Stimulated activated naive CD4-positive, alpha-beta T cell treated with Interleukin-2 at 50 U/mL for 16 hours (primary cell): Measurements from ENCODE around the gene FAM236A.
"Not testable (repeated sequence)": the region's sequence is repeated elsewhere in the genome, so short reads cannot be mapped to it uniquely, and the experiment has no call there.

Experiments used
- DNase-seq: peaks from one replicate; lab custom pipeline; 2025; lab: John Stamatoyannopoulos, UW

The FAM236A gene

GRCh38 chrX:72937906-72938305 lies at the start of gene FAM236A:
Gene FAM236A (plus strand): TSS chrX:72938206. CDS start chrX:72938263, 57 bp downstream.
- DNase-seq: not testable (repeated sequence)

GRCh38 chrX:72889740-72890139 lies 48.3 kb upstream of the FAM236A start:
- not testable (repeated sequence) for DNase-seq

DNA sequence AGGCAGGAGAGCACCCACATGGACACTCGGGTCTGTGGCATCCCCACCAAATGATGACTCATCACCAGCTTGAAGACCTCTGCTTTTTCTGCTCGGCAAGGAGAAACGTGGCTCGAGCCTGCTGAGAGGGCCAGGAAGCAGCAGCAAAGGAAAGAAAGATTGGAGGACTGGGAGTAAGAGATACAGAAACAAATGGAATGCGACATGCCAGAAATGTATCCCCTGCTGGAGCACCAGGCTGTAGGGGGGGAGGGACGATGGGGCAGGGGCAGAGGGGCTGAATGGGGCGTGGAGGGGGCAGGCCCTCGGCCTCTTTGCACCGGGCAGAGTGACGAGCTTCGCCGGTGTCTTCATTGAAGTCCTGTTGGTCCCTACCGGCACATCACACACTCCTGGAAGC lies 25.7 kb upstream of the FAM236A start, which contains the start of gene FAM236C:
Gene FAM236C, plus strand, starts transcription at position 301 of the 400 bp plus-strand sequence. CDS start 100 bp downstream, outside the sequence.
- not testable (repeated sequence) for DNase-seq

DNA sequence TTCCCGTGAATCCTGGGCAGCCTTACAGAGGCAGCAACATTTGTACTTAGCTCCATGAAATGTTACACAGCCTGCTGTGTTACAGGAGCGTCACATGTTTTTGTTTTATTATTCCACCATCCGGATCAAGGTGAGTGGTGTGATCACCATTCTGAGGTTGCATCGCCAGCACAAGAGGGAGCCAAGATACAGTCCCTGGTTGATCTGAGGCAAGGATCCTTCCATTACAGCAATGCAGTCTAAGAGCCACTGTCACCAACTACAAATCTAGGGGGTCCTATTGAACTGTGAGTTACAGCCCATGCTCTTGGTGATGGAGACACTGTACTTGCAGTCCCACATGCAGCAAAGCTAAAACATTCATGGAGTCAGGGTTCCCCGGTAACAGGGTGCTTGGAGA lies 21.9 kb upstream of the FAM236A start:
- not testable (repeated sequence) for DNase-seq

GRCh38 chrX:72932283-72932682 lies 5.7 kb upstream of the FAM236A start:
- not testable (repeated sequence) for DNase-seq

DNA sequence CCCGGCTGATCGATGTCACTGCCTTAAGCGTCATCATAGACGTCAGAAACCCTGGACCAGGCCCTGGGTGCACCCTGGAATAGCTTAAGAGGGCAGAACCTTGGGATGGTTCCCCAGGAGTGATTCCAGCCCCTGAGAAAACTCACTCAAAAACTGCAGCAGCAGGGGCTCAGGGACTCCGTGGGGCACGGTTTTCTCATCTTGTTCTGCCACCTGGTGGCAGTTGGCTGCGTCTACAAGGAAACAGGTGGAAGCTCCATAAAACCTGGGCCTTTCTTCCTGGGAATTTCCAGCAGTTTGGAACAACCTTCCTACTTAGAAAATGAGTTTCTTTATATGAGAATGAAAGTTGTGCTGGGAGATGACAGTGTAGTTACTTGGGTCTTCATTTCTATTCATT lies 1.6 kb upstream of the FAM236A start:
- DNase-seq: not testable (repeated sequence)

GRCh38 chrX:72936882-72937455 lies 1.0 kb upstream of the FAM236A start:
- not testable (repeated sequence) for DNase-seq

GRCh38 chrX:72942272-72942671 lies 4.3 kb downstream of the FAM236A start:
- DNase-seq: not testable (repeated sequence)

GRCh38 chrX:72943035-72943818 lies 5.2 kb downstream of the FAM236A start:
- DNase-seq: not testable (repeated sequence)

GRCh38 chrX:72943819-72944169 lies 5.8 kb downstream of the FAM236A start, which contains the start of gene DMRTC1:
Gene DMRTC1 (minus strand): TSS chrX:72943837. CDS start chrX:72875694, 68,143 bp downstream.
- DNase-seq: not testable (repeated sequence)

DNA sequence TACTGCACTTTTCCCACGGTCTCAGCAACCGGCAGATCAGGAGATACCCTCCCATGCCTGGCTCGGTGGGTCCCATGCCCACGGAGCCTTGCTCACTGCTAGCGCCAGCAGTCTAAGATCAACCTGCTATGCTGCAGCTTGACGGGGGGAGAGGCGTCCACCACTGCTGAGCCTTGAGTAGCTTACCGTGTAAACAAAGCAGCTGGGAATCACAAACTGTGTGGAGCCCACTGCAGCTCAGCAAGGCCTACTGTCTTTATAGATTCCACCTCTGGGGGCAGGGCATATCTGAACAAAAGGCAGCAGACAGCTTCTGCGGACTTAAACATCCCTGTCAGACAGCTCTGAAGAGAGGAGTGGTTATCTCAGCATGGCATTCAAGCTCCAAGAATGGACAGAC lies 22.0 kb downstream of the FAM236A start:
- DNase-seq: not testable (repeated sequence)

GRCh38 chrX:72971859-72972258 lies 33.9 kb downstream of the FAM236A start:
- DNase-seq: not testable (repeated sequence)

DNA sequence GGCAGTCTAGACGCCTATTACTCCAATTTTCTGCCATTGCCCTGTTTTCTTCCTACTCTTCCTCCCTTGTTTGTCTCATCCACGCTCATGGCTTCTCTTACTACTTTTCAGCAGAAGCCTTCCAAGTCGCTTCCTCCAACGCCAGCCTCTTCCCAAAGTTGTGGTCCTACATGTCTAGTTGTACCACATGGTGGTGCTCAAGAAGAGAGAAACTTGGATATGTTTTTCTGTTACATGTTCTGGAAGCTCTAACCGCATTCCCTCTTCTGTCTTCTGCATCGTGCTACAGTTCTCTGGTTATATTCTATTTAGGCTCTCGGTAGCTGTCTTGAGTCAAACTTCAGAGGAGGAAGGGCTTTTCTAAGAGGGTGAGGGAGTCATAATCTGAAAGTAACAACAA lies 36.9 kb downstream of the FAM236A start:
- DNase-seq: not testable (repeated sequence)

DNA sequence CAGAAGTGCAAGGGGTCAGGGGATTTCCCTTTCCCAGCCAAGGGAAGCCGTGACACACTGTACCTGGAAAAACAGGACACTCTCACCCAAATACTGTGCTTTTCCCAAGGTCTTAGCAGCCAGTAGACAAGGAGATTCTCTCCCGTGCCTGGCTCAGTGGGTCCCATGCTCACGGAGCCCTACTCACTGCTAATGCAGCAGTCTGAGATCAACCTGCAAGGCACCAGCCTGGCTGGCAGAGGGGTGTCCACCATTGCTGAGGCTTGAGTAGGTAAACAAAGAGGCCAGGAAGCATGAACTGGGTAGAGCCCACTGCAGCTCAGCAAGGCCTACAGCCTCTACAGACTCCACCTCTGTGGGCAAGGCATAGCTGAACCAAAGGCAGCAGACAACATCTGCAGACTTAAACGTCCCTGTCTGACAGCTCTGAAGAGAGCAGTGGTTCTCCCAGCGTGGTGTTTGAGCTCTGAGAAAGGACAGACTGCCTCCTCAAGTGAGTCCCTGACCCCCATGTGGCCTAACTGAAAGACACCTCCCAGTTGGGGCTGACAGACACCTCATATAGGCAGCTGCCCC lies 43.0 kb downstream of the FAM236A start:
- DNase-seq: not testable (repeated sequence)
